ENCODE measurements around the gene RASSF1.

Gene RASSF1

DNA sequence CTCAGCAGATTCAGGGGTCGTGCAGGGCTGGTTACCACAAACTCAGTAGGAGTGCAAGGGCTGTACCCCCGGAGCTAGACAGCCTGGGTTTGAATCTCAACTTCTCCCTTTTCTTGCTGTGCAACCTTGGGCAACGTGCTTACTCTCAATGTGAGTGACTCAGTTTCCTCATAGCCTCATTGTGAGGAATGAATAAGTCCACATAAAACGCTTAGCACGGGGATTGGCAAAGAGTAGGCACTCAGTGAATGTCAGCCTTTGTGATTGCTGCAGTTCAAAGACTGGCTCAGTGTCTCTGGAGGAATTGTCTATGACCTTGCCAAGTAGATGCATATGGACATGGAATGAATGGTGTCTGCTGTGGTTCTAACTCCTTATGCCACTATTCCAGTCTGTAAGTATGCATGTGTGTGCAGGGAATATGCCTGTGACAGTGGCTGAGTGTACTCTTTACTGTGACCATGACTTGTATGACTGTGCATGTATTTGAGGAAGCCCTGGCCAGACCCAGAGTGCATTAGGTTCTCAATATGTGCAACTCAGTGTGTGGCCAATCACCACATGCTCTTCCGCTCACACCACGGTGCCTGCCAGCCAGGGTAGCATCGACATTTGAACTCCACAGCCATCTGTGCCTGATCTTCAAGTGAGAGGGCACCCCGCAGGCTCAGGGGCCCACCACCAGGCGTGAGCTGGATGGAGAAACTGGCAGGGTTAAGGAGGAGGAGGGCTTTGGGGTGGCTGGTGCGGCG lies 40.5 kb downstream of the RASSF1 start:
- DNase-seq (ENCODE audit: low spot score), result no peak

DNA sequence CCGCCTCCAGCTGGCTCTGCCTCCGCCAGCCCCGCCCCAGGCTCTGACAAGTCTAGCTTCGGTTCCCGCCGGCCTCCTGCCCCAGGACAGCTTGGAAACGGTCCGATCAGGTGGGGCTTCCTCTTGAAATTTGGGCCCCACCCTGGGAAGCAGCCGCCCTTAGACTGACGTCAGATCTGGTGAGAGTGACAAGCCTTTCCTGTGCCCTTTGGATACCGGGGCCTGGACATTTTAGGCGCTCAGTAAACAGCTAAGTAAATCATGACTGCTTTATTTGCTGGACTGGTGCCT lies 41.1 kb downstream of the RASSF1 start:
- no peak for DNase-seq (ENCODE audit: low spot score)

DNA sequence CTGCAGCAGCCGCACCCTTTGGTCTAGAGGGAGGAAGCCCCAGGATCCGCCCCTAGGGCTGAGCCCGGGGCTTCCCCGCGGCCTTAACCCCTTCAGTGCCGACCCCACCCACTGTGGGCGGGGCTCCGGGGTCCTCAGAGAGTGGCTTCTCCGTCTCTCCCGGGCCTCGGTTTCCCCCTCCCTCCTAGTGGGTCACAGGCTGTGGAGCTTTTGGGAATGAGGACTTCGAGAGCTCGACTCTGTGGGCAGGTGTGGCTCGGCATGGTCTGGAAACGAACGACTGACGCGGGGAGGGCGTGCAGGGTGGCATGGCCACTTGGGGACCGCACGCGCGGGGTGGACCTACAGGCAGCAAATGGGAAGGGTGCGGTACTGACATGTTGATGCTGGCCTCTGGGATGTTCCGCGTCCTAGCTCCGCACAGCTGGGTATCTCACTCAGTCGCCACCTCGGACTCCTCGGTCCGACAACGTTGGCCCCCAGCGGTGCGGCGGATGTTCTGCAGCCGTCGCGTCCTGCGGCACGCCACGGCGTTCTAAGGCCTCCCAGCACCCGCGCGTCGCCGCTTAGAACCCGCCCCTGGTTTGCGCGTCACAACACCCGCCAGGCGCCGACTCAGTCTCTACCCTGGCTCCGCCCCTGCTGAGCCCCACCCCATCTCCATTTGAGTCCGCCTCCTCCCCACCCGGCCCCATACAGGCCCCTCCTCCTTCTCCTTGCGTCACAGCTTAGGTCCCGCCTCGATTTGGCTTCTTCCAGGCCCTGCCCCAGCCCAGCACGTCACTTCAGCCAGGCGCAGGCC lies 41.6 kb downstream of the RASSF1 start, which contains the start of the genes HYAL3 and NAA80:
Gene HYAL3, minus strand, starts transcription at position 570 of the 802 bp plus-strand sequence. CDS start 3,803 bp downstream, outside the sequence.
Gene NAA80, minus strand, starts transcription at position 570 of the 802 bp plus-strand sequence. CDS start 1,942 bp downstream, outside the sequence.
- DNase-seq (ENCODE audit: low spot score), result peak; percentile 95

DNA sequence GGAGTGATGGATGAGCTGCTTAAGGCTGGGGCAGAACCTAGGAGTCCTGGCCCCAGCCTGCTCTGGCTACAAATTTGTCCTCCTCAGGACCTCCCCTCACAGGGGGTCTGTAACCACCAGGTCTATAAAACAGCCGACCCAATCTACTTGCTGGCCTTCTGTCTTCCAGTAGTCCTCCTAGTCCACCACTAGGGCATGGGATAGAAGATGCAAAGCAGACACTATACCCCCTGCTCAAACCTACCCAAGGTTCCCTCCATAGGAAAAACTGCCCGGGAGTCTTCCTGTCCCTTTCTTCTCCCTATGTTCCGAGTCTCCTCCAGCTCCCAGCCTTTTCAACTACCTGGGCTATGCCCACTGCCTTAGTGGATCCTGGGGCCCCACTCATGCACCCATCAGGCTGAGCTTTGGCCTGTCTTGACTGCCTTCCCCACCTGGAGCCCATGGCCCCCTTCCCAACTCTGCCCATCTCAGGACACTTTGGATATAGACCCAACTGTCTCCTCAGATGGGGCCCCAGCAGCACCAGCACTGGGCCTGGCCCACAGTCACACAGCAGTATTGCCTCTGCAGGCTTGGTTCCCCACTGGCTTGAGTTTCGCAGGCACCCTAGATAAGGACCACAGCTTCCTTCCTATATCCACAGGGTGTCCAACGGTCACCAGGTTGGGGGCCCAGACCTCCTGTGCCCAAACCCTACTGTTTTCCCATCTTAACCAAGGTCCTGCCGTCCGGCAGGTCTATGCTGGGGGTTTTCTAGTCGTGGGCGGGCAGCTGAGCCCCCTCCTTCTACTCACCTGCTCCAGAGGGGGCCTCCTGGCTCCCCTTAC lies 42.5 kb downstream of the RASSF1 start:
- no peak for DNase-seq (ENCODE audit: low spot score)

DNA sequence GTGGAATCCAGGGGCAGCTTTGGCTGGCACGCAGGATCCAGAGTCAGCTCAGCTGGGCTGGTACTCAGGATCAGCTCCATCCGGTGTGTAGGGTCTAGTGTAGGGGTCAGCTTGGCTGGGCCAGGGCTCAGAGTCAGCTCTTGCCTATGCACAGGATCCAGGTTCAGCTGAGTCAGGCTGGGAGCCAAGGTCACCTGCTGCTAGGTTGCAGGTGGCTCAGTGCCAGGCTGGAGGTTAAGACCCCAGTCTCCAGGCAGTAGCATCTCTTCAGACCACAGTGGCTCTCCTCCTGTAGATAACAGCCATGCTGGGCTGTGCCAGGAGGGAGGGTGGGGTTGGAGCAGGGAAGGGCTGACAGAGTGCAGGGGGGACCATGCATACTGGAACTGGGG lies 43.3 kb downstream of the RASSF1 start:
- DNase-seq (ENCODE audit: low spot score), result no peak

DNA sequence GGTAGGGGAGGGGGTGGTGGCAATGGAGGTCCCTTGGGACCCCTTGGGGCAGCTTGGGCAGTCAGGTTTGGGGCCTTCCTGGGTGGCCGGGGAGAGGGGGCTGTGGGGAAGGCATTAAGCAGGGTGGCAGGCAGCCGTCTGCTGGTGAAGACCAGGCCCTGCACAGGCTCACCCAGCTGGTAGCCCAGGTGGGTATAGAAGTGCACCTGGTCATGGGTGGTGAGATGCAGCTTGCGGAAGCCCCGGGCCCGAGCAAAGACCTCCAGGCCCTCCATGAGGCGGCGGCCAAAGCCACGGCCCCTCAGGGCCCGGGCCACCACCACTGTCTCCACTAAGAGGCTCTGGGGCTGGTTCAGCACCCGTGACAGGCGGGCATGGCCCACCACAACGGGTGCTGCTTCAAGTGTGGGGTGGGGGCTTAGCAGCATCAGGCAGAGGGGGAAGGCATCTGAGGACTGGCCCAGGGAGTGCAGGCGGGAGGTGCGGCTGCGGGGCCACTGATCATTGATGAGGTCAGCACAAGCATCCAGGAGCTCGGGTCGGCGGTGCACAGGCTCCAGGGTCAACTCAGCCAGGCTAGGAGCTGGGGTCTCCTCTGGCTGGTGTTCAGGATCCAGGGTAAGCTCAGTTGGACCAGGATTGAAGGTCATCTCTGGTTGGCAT lies 43.8 kb downstream of the RASSF1 start:
- DNase-seq (ENCODE audit: low spot score), result no peak

DNA sequence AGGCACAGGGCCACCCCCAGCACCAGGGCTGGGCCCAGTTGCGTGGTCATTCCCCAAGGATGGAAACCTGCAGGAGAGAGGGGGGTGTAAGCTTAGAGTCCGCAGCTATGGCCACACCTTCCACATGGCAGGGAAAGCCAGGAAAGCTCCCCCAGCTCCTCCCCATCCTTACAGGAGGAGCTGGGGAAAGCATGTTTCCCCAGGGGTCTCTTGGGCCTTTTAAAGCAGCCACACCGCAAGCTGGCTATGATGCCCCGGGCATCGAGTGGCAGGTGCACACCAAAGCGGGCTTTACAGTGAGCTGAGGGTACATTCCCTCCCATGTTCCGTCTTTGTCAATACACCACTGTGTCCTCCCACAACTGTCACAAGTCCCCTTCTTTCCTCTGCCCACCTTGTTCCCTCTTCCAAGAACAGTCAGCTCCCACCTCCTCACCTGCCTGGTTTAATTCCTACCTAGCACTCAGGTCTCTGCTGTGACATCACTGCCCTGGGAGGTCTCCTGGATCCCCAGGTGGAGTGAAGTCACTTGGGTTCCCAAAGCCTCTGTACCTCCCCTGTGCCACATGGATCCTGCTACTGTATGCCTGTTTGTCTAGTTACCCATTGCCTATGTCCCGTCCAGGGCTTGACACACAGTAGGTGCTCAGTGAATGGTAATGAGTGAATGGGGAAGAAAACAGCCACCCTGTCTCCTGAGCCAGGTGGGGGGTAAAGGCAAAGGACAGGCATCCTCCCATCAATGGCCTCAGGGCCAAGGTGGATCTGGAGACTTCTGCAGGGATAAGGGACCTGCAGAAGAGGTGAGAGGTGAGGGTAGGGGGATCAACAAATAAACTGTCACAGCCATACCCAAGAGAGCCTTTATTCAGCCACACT lies 44.8 kb downstream of the RASSF1 start:
- no peak for DNase-seq (ENCODE audit: low spot score)

DNA sequence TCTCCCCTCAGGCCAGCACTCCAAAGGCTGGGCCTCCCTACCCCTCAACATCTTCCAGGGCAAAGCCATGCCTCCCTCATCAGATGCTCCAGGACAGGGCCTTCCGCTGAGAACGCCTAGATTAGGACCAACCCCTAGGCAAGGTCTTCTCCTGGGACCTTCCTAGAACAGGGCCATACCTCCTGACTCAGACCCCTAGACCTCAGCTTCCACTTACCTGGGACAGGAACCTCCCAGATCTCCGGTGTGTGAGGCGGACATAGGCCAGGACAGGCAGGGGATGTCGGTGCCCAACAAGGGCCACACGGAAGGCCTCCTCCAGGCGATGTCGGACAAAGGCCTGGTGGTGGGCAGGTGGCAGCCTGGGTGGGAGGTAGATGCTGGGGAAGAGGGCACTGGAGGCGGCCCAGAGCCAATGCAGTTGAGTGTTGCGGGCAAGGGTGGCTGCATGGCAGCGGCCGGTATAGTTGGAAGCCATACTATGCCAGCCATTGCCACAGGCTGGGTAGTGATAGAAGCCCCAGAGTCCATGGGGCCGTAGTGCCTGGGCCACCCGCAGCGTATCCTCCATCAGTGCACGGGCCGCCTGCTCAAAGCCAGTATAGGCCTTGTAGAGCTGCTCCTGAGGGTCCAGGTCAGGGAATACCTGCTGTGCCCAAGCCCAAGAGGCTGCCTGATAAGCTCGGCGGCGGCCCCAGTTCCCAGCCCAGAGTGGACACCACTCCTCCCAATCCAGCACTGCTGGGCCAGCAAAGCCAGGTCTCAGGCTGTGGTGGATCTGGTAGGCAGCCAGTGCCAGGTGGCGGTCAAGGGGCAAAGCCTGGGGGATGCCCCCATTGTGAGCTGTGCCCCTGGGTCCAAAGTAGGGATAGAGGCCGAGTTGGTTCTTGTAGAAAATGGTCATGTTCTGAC lies 45.9 kb downstream of the RASSF1 start:
- no peak for DNase-seq (ENCODE audit: low spot score)

DNA sequence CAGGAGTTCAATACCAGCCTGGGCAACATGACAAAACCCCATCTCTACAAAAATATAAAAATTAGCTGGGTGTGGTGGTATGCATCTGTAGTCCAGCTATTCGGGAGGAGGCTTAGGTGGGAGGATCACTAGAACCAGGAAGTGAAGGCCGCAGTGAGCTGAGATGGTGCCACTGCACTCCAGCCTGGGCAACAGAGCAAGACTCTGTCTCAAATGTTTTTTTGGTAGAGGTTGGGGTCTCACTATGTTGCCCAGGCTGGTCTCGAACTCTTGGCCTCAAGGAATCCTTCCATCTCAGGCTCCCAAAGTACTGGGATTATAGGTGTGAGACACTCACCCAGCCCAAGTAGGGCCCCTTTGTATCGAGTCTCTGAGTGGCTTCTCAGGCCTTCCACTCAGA lies 46.5 kb downstream of the RASSF1 start:
- DNase-seq (ENCODE audit: low spot score), result no peak

DNA sequence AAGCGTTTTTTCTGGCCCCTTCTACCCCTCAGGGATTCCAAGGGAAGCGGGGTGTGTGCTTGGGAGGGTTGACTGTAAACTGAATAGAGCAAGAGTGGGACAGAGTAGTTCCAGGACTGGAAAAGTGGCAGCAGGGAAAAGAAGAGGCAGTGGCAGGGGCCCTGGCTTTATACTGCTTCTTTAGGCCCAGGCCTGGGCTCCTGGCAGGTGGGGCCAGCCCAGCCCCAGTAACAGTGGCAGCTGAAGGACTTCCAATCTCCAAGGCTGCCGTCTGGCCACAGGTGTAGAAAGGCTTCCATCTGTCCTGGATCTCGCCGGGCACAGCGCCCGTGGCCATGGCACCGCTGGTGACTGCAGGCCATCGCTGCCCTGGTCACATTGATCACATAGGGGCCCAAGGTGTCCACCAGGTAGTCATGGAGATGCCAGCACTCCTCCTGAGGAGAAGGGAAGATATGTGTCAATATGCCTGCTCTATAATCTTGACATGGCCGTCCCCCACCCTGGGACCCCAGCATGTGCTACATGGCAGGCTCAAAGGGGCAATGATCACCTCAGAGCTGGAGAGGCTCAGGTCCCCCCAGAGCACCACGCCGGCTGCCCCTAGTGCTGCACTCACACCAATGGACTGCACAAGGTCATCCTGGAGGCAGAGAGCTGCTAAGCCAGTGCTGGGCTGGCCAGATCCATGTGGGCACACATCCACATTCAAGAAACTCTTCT lies 47.4 kb downstream of the RASSF1 start:
- DNase-seq (ENCODE audit: low spot score), result no peak

DNA sequence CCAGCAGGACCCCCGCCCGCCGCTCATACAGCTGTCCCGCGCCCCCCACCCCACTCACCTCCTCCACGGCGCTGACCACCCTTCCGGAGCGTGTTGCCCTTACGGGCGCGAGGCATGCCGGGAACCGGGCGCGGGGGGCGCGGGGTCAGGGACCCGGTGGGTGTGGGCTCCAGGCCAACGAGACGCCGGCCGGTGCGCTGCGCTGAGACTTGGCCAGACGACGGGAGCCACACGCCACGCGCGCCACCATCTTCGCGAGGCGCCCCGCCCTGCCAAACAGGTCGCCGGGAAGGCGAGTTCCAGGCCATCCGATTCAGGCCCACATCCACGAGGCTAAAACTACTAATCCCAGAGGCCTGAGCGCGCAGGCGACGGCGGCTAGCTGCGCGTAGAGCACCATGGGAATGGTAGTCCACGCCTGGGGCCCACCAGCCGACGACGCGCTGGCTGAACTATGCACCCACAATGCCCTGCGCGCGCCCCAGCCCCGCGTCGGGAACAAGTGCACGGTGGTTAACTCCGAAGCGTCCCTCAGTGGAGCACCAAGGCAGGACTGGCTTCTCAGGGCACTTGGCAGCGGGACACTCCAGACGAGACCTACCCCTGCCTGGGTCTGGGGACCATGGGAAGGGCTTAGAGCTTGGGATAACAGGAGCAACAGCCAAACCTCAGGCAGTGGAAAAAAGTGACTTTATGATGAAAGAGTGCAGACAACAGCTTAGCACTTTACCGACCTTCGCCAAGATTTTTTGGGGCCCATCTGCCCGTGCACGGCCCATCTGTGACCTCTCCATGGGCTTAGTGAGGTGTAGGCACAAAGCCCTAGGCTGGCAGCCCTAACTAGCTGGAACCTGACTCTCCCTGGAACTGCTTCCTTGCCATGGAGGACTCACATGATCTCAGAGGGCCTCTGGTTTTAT lies 48.2 kb downstream of the RASSF1 start, which contains the start of gene IFRD2:
Gene IFRD2, minus strand, starts transcription at position 271 of the 920 bp plus-strand sequence. Its CDS starts 155 bp downstream, at position 116.
- DNase-seq (ENCODE audit: low spot score), result peak; percentile 92

DNA sequence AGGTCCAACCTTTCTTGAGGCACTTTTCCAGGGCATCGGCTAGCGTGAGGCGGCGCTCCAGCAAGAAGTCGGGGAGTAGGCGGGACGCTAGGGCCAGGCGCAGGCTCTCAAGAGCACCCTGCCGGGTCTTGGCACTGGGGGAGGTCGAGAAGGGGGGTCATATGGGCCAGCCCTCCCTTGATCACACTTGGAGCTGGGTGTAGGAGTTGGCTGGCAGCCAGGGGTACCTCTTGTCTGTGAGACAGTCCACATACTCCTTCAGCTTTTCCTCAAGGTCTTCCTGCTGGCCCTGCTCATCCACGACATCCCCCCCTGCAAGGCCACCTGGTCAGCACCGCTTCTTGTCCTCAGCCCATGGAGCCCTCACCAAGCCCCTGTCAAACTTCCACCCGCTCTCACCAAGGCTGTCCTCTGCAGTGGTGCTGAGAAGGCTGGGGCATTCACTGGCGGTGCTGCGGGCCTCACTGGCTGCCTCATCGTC lies 50.4 kb downstream of the RASSF1 start:
- no peak for DNase-seq (ENCODE audit: low spot score)

DNA sequence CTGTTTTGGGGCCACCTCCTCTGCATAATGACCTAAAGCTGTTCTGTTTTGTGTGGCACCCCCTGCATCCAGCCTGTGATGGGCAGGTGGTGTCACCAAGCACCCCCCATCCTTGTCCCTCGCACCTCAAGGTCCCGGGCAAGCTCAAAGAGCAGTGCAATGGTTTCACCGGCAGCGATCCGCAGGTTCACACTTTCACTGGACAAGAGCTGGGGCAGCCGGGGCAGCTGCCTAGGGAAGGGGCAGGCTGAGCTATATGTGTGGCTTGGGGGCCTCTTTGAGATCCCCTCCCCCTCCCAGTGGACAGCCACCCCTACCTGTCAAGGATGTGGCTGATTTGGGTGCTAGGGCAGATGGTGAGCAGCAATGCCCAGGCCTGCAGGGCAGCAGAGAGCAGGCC lies 51.5 kb downstream of the RASSF1 start:
- DNase-seq (ENCODE audit: low spot score), result no peak

DNA sequence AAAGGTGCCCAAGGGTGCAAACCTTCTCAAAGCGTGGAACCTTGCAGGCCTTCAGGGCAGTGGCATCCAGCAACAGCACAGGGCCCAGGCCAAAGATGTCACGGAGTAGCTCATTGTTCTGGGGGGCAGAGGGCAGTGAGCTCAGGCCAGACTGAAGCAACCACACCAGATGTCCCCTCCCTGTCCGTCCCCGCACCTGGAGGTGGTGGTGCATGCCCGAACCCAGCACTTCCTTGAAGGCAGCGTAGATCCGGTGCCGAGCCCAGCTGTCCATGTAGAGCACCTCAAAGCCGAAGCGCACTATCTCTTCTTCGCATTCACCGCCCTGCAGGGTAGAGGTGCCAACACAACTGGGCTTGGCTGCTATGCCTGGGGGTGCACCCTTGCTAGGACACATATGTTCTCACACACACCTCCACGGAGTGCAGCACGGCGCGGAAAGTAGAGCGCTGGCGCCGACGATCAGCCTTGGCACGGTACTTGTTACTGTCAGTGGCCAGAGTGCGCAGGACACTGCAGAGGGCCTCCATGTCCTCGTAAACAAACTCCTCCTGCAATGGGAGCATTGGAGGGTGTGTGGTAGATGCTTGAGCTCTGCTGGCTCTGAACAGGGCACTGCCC lies 52.1 kb downstream of the RASSF1 start:
- no peak for DNase-seq (ENCODE audit: low spot score)

DNA sequence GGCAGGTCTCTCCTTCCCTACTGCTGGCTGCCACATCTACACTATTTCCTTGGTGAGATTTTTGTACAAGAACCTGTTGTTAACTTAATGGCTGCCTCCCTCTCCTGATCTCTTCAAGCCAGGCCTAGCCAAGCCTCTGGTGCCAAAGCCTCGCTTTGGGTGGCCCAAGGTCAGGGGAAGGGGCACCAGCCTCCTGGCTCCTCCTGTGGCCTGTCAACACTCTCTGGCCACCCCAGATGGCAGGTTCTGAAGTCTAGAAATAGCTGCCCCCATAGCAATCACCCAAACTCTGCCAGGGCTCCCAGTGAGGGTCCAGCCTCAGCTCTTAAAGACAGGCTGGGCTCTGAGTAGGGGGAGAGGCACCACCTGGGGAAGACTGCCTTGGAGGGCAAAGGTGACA lies 53.4 kb downstream of the RASSF1 start:
- no peak for DNase-seq (ENCODE audit: low spot score)

DNA sequence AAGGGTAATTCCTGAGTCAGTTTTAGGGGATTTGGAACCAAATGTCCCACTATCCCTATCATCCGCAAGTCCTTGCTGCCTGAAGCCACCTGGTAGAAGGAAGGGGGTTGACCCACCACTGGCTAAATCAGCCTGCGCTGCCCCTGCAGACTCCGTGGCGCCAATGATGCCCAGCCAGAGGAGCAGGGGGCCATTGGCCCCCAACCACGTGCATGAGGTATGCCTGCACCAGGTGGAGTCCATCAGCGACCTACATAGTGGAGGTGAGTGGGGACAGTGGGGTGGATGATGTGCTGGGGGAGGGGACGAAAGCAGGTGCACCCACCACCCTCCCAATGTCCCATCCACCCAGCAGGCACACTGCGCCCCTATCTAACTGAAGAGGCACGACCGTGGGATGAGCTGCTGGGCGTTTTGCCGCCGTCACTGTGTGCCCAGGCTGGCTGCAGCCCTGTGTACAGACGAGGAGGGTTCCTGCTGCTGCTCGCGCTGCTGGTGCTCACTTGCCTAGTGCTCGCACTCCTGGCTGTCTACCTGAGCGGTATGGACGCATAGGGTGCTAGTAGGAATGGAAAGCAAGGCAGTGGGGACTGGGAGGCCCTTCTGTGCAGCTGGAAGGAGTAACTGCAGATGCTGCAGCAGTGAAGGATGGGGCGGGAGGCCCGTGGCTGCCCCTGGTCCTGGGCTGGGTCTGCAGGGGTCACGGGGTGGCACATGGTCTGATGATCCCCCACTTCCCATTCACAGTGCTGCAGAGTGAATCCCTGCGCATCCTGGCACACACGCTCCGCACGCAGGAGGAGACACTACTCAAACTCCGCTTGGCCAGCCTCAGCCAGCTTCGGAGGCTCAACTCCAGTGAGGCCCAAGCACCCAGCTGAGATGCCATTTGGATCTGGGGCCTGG lies 54.1 kb downstream of the RASSF1 start:
- DNase-seq (ENCODE audit: low spot score), result no peak

Data from NAMALWA (cell line).